GM12878 (cell line): ENCODE results near the gene CXCL17. TPM values are rescaled to one million over a fixed set of nuclear protein-coding genes. Genes with fewer than 3 reads are reported as not detected.

Source experiments
- ATAC-seq: fragments of 200-7000 bp; cut with Tn5 transposase; 3 replicates; pipeline ENCODE4 v1.9.1; 2020; ENCODE audit warnings: mild to moderate bottlenecking, moderate library complexity
- BruUV-seq: library from RNA; stranded (reverse); fragments of 400-500 nt; replicated peaks from 2 replicates; lab custom pipeline; 2021; lab: Mats Ljungman, UMichigan
- CTCF ChIA-PET: fragments of 300-600 bp; sonication (Branson Sonifier 250); formaldehyde crosslinking; extraction: SDS; loops from one replicate; lab custom pipeline; 2021; ENCODE audit warnings: inconsistent platforms; lab: Yijun Ruan, JAX
- POLR2A ChIA-PET: fragments of 350-600 bp; formaldehyde crosslinking; extraction: SDS; loops from one replicate; lab custom pipeline; 2021; ENCODE audit warnings: inconsistent platforms; lab: Charles Lee
- RAD21 ChIA-PET: fragments of 300-600 bp; sonication (Branson Sonifier 250); formaldehyde crosslinking; loops from one replicate; lab custom pipeline; 2023; ENCODE audit warnings: antibody characterized with exemption; ENCODE audit not compliant: unreplicated experiment; lab: Charles Lee
- SMC1A ChIA-PET: fragments of 300-600 bp; sonication (Branson Sonifier 250); formaldehyde crosslinking; loops from one replicate; lab custom pipeline; 2023; ENCODE audit not compliant: unreplicated experiment, uncharacterized antibody; lab: Charles Lee
- DNase-seq: peaks from one replicate; pipeline ENCODE4 v3.0.0-alpha.2; 2011; ENCODE audit warnings: low read depth, low spot score
- FAIRE-seq: peaks from 3 replicates; lab custom pipeline; 2011; peaks lifted over from hg19 to GRCh38; lab: Jason Lieb, UNC
- H2AFZ ChIP-seq: 2 replicates; pipeline ENCODE4 v1.6.0; 2011; ENCODE audit warnings: low read depth, low read length, control low read depth; ENCODE audit not compliant: control insufficient read depth
- H3K27ac ChIP-seq: 2 replicates; pipeline ENCODE4 v1.5.1; 2011; ENCODE audit warnings: control low read depth; ENCODE audit not compliant: control insufficient read depth, insufficient read depth
- H3K27me3 ChIP-seq, 2 experiments: replicated peaks in 1 of 2; 2 replicates each; pipeline versions ENCODE4 v1.6.0 to v1.6.1; 2011; ENCODE audit warnings: low read length in 1 of 2; ENCODE audit not compliant: control insufficient read depth in 2 of 2, insufficient read depth in 2 of 2
- H3K36me3 ChIP-seq, 2 experiments: 2 replicates each; pipeline ENCODE4 v1.5.1; 2011; ENCODE audit warnings: low read length in 1 of 2; ENCODE audit not compliant: control insufficient read depth in 2 of 2, insufficient read depth in 2 of 2
- H3K4me1 ChIP-seq: 2 replicates; pipeline ENCODE4 v1.6.1; 2011; ENCODE audit warnings: mild to moderate bottlenecking, low read length, moderate library complexity, mixed read lengths; ENCODE audit not compliant: control insufficient read depth, insufficient read depth
- H3K4me2 ChIP-seq: 2 replicates; pipeline ENCODE4 v1.6.0; 2011; ENCODE audit warnings: control low read depth; ENCODE audit not compliant: control insufficient read depth, insufficient read depth
- H3K4me3 ChIP-seq: fragments of 200-600 bp; sonication (generic); 2 replicates; pipeline ENCODE4 v1.5.1; 2016
- H3K79me2 ChIP-seq: 2 replicates; pipeline ENCODE4 v1.6.0; 2011; ENCODE audit warnings: low read length; ENCODE audit not compliant: control insufficient read depth, insufficient read depth
- H3K9ac ChIP-seq: 2 replicates; pipeline ENCODE4 v1.8.0; 2011; ENCODE audit warnings: low read length, control low read depth, mixed read lengths; ENCODE audit not compliant: control insufficient read depth, insufficient read depth
- H3K9me3 ChIP-seq: replicated peaks from 3 replicates; pipeline ENCODE4 v1.5.1; 2011; ENCODE audit warnings: mild to moderate bottlenecking, low read length; ENCODE audit not compliant: control insufficient read depth, insufficient read depth
- H4K20me1 ChIP-seq: 2 replicates; pipeline ENCODE4 v1.6.0; 2011; ENCODE audit not compliant: control insufficient read depth, insufficient read depth
- CHD2 ChIP-seq: IDR thresholded peaks from 2 replicates; pipeline ENCODE4 v1.6.1; 2011; ENCODE audit warnings: low read depth, low read length, improper control_type of control experiment, borderline replicate concordance
- ETV6 ChIP-seq, 2 experiments: fragments of 450-650 bp in 1 of 2; IDR thresholded peaks in 1 of 2; conservative IDR thresholded peaks in 1 of 2; 2 replicates each; pipeline ENCODE4 v1.6.1; 2014; ENCODE audit warnings: antibody characterized with exemption in 1 of 2, borderline replicate concordance in 1 of 2, low read depth in 1 of 2, mild to moderate bottlenecking in 1 of 2, moderate library complexity in 1 of 2
- FOXK2 ChIP-seq: fragments of 450-650 bp; IDR thresholded peaks from 2 replicates; pipeline ENCODE4 v1.6.1; 2017; ENCODE audit warnings: mild to moderate bottlenecking, moderate library complexity
- GATAD2B ChIP-seq: fragments of 450-650 bp; conservative IDR thresholded peaks from 2 replicates; pipeline ENCODE4 v1.6.1; 2017; ENCODE audit warnings: low read depth, mild to moderate bottlenecking, moderate library complexity
- HCFC1 ChIP-seq: fragments of 150-350 bp; IDR thresholded peaks from 2 replicates; pipeline ENCODE4 v1.6.1; 2014; ENCODE audit warnings: low read length
- HDAC2 ChIP-seq: fragments of 200-600 bp; sonication (generic); IDR thresholded peaks from 2 replicates; pipeline ENCODE4 v1.6.1; 2017
- HDGF ChIP-seq: fragments of 450-650 bp; IDR thresholded peaks from 2 replicates; pipeline ENCODE4 v1.6.1; 2016; ENCODE audit warnings: antibody characterized with exemption
- IKZF1 ChIP-seq: fragments of 450-650 bp; conservative IDR thresholded peaks from 2 replicates; pipeline ENCODE4 v1.6.1; 2017; ENCODE audit warnings: antibody characterized with exemption, mild to moderate bottlenecking
- MYB ChIP-seq: fragments of 150-350 bp; IDR thresholded peaks from 2 replicates; pipeline ENCODE4 v1.6.1; 2014; ENCODE audit warnings: mild to moderate bottlenecking, low read depth, low read length, borderline replicate concordance
- NR2C2 ChIP-seq: IDR thresholded peaks from 2 replicates; pipeline ENCODE4 v1.6.1; 2011; ENCODE audit warnings: borderline replicate concordance, low read depth; ENCODE audit not compliant: control insufficient read depth, insufficient read length
- RAD51 ChIP-seq: fragments of 450-650 bp; IDR thresholded peaks from 2 replicates; pipeline ENCODE4 v1.6.1; 2016; ENCODE audit warnings: moderate library complexity, mild to moderate bottlenecking, inconsistent platforms
- RUNX3 ChIP-seq: IDR thresholded peaks from 2 replicates; pipeline ENCODE4 v1.6.1; 2012; ENCODE audit warnings: low read length, inconsistent platforms
- SREBF1 ChIP-seq: IDR thresholded peaks from 2 replicates; pipeline ENCODE4 v1.6.1; 2012; ENCODE audit warnings: mild to moderate bottlenecking, low read length
- TARDBP ChIP-seq: IDR thresholded peaks from 2 replicates; pipeline ENCODE4 v1.6.1; 2016; ENCODE audit warnings: borderline replicate concordance
- TCF7 ChIP-seq: IDR thresholded peaks from 2 replicates; pipeline ENCODE4 v1.6.1; 2014; ENCODE audit warnings: antibody characterized with exemption, borderline replicate concordance
- ZNF24 ChIP-seq: fragments of 450-650 bp; IDR thresholded peaks from 2 replicates; pipeline ENCODE4 v1.6.1; 2017; ENCODE audit warnings: antibody characterized with exemption, mild to moderate bottlenecking
- WGBS: methylation state at CpG from one replicate; pipeline ENCODE4 v1.1.6; 2016; ENCODE audit warnings: low lambda C conversion rate; ENCODE audit not compliant: insufficient replicate concordance, insufficient coverage; ENCODE audit errors: missing lambda C conversion rate; 5-methylcytosine and 5-hydroxymethylcytosine counted together
- in situ Hi-C: fragments of 300-500 bp; cut with MboI; formaldehyde crosslinking; loops from 9 replicates; pipeline ENCODE4 v1.14.3; 2018; ENCODE audit warnings: mixed read lengths
- intact Hi-C: fragments of 100-400 bp; cut with micrococcal nuclease; formaldehyde crosslinking; loops from one replicate; pipeline ENCODE4 v1.14.2; 2022; ENCODE audit not compliant: unreplicated experiment
- polyA plus RNA-seq, 11 experiments: library from polyadenylated mRNA; depleted of rRNA in 4 of 11; unstranded in 6 of 11; stranded (reverse) in 5 of 11; fragments of >200 nt; fragmentation: Nextera tagmentation in 4 of 11; fragmentation: Illumina TruSeq in 1 of 11; extraction: Ambion mirVana in 4 of 11; extraction: Trizol in 1 of 11; gene quantifications; 1 replicate in 1 of 11; 2 replicates in 10 of 11; pipeline versions ENCODE4 v1.2.1 to v1.2.3, GENCODE V29; 2011 to 2016; ENCODE audit warnings: inconsistent platforms in 2 of 11, missing spikeins in 2 of 11, low read depth in 1 of 11
- total RNA-seq, 4 experiments: library from RNA; depleted of rRNA in 3 of 4; stranded (reverse); fragments of >200 nt in 3 of 4; fragmentation: Illumina TruSeq in 1 of 4; extraction: Trizol in 1 of 4; gene quantifications; 2 replicates each; pipeline versions ENCODE4 v1.2.1 to v1.2.3, GENCODE V29; 2013 to 2021
- TF ChIP-seq, protein P1 (sequence below): fragments of 450-650 bp; IDR thresholded peaks from 2 replicates; pipeline ENCODE4 v1.6.1; 2017; ENCODE audit warnings: mild to moderate bottlenecking, moderate library complexity
- TF ChIP-seq, protein P2 (sequence below): IDR thresholded peaks from 2 replicates; pipeline ENCODE4 v1.6.1; 2011; ENCODE audit warnings: borderline replicate concordance, low read depth, mild to moderate bottlenecking, moderate library complexity, mixed read lengths, low read length; ENCODE audit not compliant: insufficient read depth; ENCODE audit errors: extremely low read length
- TF ChIP-seq, protein P3 (sequence below): IDR thresholded peaks from 2 replicates; pipeline ENCODE4 v1.6.1; 2011; ENCODE audit warnings: low read depth, mild to moderate bottlenecking, low read length, moderate library complexity, borderline replicate concordance; ENCODE audit errors: extremely low read depth

The CXCL17 gene
- total and polyA plus RNA-seq, 10 of the 15 experiments (the other 5 are each of a cell fraction or from before 2014, with no cell fraction given), result 0.13 to 0.24 (median 0.15) TPM; not detected in 7

DNA sequence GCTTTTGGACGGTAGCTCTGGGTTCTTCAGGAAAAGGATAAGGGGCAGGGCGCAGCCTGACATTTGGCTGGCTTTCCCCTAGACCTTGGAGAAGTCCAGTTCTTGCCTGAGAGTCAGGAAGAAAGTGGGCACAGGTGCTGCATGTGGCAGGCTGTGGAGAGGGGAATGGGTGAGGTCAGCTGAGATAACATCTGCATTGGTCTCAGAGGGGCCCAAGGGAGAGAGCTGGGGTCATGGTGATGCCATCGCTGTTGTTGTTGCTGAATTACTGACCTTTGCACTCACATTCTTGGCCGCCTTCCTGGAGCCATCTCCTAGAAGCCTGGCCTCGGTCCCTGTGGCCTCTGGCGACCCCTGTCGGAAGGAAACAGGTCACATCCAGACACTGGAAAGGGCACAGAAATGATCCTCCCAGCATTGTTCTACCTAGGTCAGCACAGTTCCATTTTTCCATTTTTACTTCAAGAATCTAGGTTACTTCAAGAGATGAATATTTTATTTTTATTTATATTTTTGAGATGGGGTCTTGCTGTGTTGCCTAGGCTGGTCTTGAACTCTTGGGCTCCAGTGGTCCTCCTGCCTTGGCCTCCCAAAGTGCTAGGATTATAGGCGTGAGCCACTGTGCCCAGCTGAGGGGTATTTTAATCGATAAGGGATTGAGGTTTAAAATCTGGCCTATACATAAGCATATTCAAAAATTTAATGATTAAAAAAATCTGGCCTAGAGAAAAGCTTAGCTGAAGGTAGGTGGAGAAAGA lies 9.1 kb downstream of the CXCL17 start:
- Histone ChIP-seq H3K27ac (no peak overlapping the region), H3K4me3 (no peak overlapping the region), H3K9ac (no peak overlapping the region), H3K36me3 (no peaks in the 10 kb centered on the region), H4K20me1 (no peaks in the 10 kb centered on the region), H3K9me3 (no peaks in the 10 kb centered on the region), H3K27me3 (no peaks in the 10 kb centered on the region), H2AFZ (peak overlapping the region; percentile 81), H3K4me1 (no peaks in the 10 kb centered on the region), H3K79me2 (no peaks in the 10 kb centered on the region), H3K4me2 (no peak overlapping the region)
- BruUV-seq, result no TSS peak
- ChIA-PET RAD21 (interaction anchor here (1.1 to 2.6 kb wide), 5 partner anchors 10 to 325 kb away, joined by 3 to 15 read pairs (median 4); no protein-coding TSS in a partner anchor), SMC1A (interaction anchor here (0.8 to 2.7 kb wide), 6 partner anchors 7 to 33 kb away, joined by 3 to 15 read pairs (median 4); no protein-coding TSS in a partner anchor), POLR2A (interaction anchor here (0.6 to 1.4 kb wide), 3 partner anchors 10 to 68 kb away, joined by 3 to 5 read pairs (median 5); no protein-coding TSS in a partner anchor), CTCF (interaction anchor here (0.5 to 5.4 kb wide), 29 partner anchors 10 to 549 kb away, joined by 3 to 95 read pairs (median 3); partner anchors contain the start of gene CEACAM1)
- FAIRE-seq (peak; percentile 74), DNase-seq (no peak), ATAC-seq (peak; percentile 97)
- intact Hi-C loops, result loop anchor here (1.0 to 10.0 kb wide), 2 partner anchors 13 to 329 kb away; no protein-coding TSS in a partner anchor
- WGBS, result 13% methylated on average over 9 of the region's 9 CpGs
- in situ Hi-C loops, result no loop called here
- TF ChIP-seq, protein P1, sequence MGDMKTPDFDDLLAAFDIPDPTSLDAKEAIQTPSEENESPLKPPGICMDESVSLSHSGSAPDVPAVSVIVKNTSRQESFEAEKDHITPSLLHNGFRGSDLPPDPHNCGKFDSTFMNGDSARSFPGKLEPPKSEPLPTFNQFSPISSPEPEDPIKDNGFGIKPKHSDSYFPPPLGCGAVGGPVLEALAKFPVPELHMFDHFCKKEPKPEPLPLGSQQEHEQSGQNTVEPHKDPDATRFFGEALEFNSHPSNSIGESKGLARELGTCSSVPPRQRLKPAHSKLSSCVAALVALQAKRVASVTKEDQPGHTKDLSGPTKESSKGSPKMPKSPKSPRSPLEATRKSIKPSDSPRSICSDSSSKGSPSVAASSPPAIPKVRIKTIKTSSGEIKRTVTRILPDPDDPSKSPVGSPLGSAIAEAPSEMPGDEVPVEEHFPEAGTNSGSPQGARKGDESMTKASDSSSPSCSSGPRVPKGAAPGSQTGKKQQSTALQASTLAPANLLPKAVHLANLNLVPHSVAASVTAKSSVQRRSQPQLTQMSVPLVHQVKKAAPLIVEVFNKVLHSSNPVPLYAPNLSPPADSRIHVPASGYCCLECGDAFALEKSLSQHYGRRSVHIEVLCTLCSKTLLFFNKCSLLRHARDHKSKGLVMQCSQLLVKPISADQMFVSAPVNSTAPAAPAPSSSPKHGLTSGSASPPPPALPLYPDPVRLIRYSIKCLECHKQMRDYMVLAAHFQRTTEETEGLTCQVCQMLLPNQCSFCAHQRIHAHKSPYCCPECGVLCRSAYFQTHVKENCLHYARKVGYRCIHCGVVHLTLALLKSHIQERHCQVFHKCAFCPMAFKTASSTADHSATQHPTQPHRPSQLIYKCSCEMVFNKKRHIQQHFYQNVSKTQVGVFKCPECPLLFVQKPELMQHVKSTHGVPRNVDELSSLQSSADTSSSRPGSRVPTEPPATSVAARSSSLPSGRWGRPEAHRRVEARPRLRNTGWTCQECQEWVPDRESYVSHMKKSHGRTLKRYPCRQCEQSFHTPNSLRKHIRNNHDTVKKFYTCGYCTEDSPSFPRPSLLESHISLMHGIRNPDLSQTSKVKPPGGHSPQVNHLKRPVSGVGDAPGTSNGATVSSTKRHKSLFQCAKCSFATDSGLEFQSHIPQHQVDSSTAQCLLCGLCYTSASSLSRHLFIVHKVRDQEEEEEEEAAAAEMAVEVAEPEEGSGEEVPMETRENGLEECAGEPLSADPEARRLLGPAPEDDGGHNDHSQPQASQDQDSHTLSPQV, result no peak
- TF ChIP-seq, protein P2, sequence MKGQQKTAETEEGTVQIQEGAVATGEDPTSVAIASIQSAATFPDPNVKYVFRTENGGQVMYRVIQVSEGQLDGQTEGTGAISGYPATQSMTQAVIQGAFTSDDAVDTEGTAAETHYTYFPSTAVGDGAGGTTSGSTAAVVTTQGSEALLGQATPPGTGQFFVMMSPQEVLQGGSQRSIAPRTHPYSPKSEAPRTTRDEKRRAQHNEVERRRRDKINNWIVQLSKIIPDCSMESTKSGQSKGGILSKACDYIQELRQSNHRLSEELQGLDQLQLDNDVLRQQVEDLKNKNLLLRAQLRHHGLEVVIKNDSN, result no peak
- TF ChIP-seq MYB, result no peak
- TF ChIP-seq CHD2, result no peak
- no peak for TF ChIP-seq SREBF1
- TF ChIP-seq RUNX3, result no peak
- TF ChIP-seq HCFC1, result 0 out of 2 replicates have a peak, but pooled peaks have one; percentile 18
- no peak for TF ChIP-seq TARDBP
- TF ChIP-seq HDAC2, result no peak
- peak; percentile 48; the same call in 1 of the 2 replicates for TF ChIP-seq IKZF1
- peak; percentile 58 for TF ChIP-seq NR2C2
- TF ChIP-seq, protein P3, sequence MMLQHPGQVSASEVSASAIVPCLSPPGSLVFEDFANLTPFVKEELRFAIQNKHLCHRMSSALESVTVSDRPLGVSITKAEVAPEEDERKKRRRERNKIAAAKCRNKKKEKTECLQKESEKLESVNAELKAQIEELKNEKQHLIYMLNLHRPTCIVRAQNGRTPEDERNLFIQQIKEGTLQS, result no peak
- TF ChIP-seq GATAD2B, result 0 out of 2 replicates have a peak, but pooled peaks have one; percentile 24
- no peak for TF ChIP-seq TCF7
- no peak for TF ChIP-seq ZNF24
- no peak for TF ChIP-seq ETV6 (conservative IDR thresholded peaks at IDR 0.05 in 1 of 2, IDR thresholded peaks at IDR 0.05 in 1 of 2; ENCODE audit: borderline replicate concordance in 1 of 2, low read depth in 1 of 2)
- TF ChIP-seq HDGF, result no peak
- TF ChIP-seq FOXK2, result peak; percentile 45; the same call in 1 of the 2 replicates
- no peak for TF ChIP-seq RAD51
